GM21381 (cell line): Measurements from ENCODE around the gene CKAP2L.
"Not testable (repeated sequence)": the region's sequence is repeated elsewhere in the genome, so short reads cannot be mapped to it uniquely, and the experiment has no call there.

ENCODE experiments used
- ATAC-seq: cut with Tn5 transposase; IDR thresholded peaks from one replicate; pipeline ENCODE4 v1.9.1; 2021; ENCODE audit warnings: mild to moderate bottlenecking, moderate library complexity; ENCODE audit not compliant: unreplicated experiment

Gene CKAP2L

GRCh38 chr2:112728029-112728362, 36.4 kb downstream of the CKAP2L start:
- ATAC-seq = no peak

DNA sequence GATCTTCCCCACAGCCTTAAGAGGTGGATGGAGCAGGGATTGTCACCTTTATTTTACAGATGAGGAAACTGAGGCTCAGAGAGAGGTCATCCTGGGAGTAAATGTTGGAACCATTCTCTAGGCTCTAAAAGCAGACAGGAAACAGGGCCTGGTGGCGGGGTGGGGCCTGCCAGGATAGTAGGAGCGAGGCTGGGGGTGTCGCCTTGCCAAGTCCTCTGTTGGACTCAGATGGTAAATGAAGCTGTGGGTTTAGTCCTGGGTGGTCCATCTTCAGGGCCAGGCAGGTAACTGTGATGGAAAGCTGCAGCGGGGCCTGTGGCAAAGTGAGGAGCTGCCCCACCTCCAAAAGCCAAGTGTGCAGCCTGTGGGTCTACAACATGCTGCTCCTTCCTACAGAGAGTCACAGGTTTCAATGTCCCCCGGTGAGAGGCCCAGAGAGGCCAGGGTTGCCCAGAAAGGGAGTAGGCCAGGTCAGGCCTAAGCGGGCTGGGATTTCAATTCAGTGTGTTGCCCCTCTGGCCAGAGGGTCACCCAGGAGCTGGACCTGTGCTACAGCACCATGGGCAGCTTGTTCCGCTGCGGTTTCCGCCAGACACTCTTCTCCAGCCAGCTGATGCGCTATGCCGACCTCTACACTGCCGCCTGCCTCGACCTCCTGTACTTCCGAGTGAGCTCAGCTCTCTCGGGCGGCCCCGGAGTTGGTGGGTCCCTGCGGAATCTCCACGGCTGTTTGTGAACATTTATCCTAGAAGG, 37.0 kb downstream of the CKAP2L start:
- no peak for ATAC-seq

- ATAC-seq = peak; percentile 77
These were observed 37.8 kb downstream of the CKAP2L start for GRCh38 chr2:112726487-112727190.

DNA sequence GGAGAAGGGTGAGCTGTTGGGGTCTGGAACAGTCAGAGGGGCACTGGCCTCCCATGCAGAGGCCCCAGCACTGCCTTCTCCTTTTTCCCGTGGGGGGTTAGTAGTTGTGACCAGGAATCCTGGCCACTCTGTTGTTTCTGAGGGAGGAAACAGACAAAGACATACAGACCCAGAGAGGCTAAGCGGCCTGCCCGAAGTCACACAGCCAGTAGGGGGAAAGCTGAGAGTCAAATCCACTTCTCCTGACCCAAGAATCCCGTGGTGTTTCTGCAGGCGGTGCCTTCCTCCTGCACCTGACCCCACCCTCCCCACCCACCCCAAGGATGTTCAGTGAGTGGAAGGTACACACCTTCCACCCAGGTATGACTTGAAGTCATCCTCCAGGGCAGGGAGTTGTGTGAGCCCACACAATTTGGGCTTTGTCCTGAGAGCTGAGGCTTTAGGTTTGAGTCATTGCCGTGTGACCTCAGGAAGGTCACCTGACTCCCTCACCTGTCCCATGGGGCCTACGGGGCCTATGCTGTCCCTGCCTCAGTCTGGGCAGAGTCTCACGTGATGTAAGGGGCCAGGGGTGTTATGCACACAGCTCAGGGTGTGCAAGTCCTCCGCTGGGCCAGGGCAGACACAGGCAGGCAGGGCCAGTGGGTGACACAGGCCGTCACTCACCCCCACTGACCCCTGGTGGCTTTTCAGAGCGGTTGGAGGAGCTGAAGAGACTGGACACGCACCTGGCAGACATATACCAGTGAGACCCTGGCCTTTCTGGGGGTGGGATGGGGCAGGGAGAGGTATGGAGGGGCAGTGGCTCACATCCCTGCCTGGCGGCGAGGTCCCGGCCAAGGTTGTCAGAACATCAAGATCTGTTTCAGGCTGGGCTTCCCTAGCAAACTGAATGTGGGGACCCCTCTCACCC, 38.6 kb downstream of the CKAP2L start:
- ATAC-seq = peak; percentile 35

GRCh38 chr2:112724591-112725525, 39.6 kb downstream of the CKAP2L start:
- ATAC-seq = no peak

DNA sequence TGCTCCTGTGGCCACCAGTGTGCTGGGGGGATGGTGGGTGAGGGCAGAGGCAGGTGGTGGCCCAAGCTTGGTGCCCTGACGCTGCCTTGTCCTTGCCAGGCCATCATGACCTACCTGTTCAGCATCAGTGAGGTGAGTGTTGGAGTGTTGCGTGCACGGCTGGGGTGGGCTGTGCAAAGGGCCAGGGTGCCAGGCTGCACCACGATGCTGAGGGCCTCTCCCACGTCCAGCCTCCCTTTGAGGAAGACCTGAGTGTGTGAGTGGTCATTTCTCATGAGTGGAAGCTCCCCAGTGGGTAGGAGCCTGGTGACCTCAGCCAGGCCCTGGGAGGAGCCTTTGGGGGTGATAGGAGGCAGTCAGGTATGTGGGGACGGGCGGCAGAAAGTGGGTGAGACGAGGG, 40.4 kb downstream of the CKAP2L start:
- ATAC-seq = no peak

GRCh38 chr2:112723547-112723940, 40.9 kb downstream of the CKAP2L start:
- ATAC-seq = no peak

GRCh38 chr2:112722816-112723546, 41.4 kb downstream of the CKAP2L start:
- no peak for ATAC-seq

GRCh38 chr2:112721819-112722522, 42.4 kb downstream of the CKAP2L start:
- no peak for ATAC-seq

DNA sequence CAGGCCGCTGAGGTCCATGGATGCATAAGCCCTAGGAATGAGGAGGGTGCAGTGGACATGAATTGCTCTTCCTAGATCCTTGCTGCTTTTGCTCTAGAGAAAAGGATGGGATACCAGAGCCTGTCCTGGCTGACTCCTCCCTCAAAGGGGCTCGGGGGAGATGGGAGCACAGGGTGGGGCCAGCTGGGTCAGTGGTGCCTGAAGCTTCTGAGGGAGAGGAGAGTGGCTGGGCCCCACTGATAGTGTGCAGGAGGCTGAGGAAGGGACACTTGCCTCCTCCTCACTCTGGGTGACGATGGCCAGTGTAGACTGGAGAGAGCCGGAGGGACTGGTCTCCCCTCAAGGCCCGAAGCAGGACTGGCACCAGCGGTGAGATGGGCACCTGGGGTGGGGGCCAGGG, 43.6 kb downstream of the CKAP2L start, which contains the start of gene NT5DC4:
Gene NT5DC4, plus strand, starts transcription at position 236 of the 400 bp plus-strand sequence. Its CDS starts 60 bp downstream, at position 296.
- no peak for ATAC-seq

DNA sequence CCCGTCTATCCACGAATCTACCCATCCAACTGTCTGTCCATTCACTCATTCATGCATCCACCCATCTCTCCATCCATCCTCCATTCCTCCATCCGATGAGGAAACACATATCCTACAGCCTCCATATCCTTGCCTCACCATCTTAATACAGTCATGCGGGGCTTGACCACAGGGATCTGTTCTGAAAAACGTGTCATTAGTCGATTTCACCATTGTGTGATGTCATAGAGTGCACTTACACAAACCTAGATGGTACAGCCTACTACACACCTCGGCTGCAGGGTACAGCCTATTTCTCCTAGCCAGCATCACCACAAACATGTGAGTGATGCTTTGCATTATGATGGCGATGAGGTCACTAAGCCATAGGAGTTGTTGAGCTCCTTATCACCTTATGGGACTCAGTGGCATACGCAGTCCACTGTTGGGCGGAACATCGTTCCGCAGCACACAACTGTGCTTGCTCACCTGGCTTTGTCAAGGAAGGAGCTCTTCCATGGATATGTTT, 45.5 kb downstream of the CKAP2L start:
- no peak for ATAC-seq

DNA sequence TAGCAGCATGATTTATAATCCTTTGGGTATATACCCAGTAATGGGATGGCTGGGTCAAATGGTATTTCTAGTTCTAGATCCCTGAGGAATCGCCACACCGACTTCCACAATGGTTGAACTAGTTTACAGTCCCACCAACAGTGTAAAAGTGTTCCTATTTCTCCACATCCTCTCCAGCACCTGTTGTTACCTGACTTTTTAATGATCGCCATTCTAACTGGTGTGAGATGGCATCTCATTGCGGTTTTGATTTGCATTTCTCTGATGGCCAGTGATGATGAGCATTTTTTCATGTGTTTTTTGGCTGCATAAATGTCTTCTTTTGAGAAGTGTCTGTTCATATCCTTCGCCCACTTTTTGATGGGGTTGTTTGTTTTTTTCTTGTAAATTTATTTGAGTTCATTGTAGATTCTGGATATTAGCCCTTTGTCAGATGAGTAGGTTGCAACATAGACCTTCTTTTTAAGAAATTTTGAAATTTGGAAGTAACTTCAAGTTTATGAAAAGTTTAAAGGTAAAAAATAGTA, 47.5 kb downstream of the CKAP2L start:
- ATAC-seq = not testable (repeated sequence)

GRCh38 chr2:112716094-112716493, 48.3 kb downstream of the CKAP2L start:
- not testable (repeated sequence) for ATAC-seq

GRCh38 chr2:112714836-112715631, 49.4 kb downstream of the CKAP2L start:
- no peak for ATAC-seq

DNA sequence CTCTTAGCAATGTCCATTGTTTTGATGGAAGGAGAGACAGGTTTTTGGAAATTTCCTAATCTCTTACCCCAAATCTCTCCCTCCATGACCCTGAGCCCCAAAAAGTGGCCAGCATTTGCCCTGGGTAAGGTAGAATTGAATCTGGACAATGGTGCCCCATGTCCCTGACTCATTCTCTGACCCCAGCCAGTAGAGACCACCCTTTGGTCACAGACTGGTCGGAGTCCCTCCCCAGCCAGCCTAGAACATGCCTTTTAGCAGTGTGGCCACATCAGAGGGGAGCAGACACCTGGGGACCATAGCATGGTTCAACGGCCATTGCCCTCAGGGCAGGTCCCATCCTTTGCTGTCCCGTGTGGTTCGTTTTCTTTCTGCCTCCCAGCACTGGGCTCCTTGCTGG, 50.1 kb downstream of the CKAP2L start:
- ATAC-seq = no peak

GRCh38 chr2:112713926-112714325, 50.5 kb downstream of the CKAP2L start:
- no peak for ATAC-seq

GRCh38 chr2:112713585-112713925, 50.9 kb downstream of the CKAP2L start:
- no peak for ATAC-seq
